HG03565 (cell line): Measurements from ENCODE around the gene CAST.
"Not testable (repeated sequence)": the region's sequence is repeated elsewhere in the genome, so short reads cannot be mapped to it uniquely, and the experiment has no call there.

ENCODE experiments used
- ATAC-seq: cut with Tn5 transposase; IDR thresholded peaks from one replicate; pipeline ENCODE4 v1.9.1; 2021; ENCODE audit warnings: mild to moderate bottlenecking, moderate library complexity; ENCODE audit not compliant: unreplicated experiment

CAST gene, protein sequence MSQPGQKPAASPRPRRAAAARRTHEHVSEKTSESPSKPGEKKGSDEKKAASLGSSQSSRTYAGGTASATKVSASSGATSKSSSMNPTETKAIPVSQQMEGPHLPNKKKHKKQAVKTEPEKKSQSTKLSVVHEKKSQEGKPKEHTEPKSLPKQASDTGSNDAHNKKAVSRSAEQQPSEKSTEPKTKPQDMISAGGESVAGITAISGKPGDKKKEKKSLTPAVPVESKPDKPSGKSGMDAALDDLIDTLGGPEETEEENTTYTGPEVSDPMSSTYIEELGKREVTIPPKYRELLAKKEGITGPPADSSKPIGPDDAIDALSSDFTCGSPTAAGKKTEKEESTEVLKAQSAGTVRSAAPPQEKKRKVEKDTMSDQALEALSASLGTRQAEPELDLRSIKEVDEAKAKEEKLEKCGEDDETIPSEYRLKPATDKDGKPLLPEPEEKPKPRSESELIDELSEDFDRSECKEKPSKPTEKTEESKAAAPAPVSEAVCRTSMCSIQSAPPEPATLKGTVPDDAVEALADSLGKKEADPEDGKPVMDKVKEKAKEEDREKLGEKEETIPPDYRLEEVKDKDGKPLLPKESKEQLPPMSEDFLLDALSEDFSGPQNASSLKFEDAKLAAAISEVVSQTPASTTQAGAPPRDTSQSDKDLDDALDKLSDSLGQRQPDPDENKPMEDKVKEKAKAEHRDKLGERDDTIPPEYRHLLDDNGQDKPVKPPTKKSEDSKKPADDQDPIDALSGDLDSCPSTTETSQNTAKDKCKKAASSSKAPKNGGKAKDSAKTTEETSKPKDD

DNA sequence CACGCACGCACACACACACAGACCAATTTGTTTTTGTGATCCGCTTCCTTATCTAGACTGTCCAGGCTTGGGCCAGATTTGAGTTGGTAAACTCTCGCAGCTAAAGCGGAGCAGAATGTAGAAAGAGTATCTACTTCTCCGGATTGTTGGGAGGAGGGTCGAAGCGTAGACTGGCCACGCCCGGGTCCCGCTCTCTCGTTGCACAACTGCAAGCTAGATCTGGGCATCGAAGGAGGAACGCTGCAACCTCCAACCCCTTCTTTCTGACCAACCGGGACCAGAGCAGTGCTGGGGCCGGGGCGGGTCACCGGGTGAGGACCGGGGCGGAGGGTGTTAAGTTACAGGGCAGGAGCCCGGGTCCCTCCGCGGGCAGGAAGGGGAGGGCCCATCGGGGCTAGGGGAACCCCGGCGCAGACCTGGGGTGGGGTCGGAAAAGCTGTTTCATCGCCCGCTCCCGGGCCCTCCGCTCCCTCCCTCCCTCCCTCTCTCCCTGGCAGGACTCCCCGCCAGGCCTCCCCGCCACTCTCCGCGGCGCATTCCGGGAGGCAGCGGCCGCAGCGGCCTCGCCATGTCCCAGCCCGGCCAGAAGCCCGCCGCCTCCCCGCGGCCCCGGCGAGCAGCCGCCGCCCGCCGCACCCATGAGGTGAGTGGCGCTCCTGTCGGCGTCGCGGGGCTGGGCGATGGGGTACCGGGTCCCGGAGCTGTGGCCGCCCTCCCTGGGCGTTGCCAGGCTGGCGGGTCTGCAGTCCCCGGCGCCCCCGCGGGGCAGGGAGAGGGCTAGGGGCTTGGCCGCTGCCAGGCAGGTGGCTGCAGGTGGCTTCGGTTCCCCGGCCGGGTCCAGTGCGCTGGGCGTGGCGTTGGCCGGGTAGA is at the start of gene CAST:
CAST (plus strand) TSS at position 522 of the 870 bp plus-strand sequence; CDS start at position 569, 47 bp downstream.
- peak; percentile 40 for ATAC-seq

DNA sequence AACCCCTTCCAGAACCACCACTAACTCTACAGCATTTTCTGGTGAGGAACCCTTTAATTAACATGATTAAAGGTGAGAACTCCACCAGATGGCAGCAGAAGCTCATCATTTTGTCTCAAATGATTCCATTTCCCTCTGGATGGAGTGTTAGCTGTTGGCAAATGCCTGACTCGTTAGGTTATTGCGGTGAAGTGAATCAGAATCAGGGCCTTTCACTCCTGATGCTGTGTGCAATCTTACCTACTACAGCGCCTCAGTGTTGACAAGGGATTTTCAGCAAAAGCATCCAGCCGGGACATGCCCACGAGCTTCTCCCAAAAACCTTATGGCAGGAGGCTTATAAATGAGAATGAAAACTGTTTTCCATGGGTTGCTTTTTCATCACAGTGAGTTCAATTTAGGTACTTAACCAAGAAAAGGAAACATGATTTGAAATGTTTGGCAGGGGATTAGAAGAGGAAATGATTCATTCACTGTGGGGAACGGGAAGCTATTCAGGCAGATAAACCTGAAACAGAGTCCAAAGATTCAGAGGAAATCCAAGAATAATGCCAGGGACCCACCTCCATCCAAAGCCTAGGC is 48.0 kb upstream of the CAST start:
- ATAC-seq, result no peak

DNA sequence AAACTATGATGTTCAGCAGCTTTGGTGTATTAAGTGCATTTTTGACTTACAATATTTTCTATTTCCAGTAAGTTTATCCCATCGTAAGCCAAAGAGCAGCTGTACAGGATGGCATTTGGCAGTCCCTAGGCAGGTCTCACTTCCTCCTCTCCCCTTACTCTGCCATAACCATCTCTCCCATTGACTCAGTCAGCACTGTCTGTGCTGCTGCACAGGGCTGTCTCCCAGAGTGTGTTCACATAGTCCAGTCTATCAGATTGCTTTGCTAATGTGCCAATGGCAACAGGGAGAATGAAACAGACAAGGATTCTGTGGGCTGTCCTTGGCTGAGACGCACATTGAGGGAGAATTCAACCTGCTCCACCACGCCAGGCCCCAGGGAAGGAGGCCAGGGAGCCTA is 47.0 kb upstream of the CAST start:
- ATAC-seq, result no peak

DNA sequence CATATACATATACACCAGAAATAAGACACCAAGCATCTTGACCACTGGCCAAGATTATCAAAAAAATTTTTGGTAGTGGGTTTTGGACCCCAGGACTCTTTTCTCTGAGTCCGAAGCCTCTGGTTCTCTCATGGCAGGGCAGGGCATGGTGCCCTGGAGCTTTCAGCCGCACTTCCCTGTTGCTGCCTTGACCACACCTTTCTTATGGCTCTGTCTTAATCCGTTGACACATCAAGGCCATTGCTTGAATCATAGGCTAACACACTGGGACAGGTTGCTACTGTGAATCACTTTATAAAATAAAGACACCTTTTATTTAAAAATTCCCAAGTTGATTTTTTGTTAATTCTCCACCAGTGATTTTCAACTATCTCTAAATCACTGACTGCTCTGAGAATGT is 45.4 kb upstream of the CAST start:
- ATAC-seq, result no peak

DNA sequence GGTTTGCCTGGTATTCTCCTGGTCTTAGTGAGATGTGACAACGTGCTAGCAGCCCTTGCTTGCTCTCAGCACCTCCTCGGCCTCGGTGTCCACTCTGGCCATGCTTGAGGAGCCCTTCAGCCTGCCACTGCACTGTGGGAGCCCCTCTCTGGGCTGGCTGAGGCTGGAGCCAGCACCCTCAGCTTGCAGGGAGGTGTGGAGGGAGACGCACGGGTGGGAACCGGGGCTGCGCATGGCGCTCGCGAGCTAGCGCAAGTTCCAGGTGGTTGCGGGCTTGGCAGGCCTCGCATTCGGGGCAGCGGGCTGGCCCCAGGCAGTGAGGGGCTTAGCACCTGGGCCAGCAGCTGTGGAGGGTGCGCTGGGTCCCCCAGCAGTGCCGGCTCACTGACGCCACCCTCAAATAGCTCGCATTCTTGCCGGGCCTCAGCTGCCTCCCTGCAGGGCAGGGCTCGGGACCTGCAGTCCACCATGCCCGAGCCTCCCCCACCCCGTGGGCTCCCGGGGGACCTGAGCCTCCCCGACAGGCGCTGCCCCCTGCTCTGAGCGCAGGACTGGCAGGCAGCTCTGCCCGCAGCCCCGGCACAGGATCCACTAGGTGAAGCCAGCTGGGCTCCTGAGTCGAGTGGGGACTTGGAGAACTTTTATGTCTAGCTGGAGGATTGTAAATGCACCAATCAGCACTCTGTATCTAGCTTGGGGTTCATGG is 43.7 kb upstream of the CAST start:
- ATAC-seq, result not testable (repeated sequence)

DNA sequence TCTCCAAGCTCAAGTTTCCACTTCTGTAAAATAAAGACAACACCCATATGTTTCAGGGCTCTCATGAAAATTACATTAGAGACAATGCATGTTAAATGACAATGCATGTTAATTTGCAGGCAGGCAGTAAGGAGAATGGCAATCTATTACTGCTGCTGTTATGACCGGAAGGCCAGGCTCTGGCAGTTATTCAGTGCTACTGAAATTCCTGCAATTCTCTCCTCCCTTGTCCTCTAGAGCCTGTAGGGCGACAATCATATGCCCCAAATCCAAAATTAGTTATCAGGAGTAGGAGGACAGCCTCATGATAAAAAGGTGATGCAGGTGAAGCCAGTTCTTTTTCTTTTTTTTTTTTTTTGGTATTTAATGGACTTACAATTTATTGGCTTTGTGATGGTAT is 42.2 kb upstream of the CAST start:
- ATAC-seq, result no peak

DNA sequence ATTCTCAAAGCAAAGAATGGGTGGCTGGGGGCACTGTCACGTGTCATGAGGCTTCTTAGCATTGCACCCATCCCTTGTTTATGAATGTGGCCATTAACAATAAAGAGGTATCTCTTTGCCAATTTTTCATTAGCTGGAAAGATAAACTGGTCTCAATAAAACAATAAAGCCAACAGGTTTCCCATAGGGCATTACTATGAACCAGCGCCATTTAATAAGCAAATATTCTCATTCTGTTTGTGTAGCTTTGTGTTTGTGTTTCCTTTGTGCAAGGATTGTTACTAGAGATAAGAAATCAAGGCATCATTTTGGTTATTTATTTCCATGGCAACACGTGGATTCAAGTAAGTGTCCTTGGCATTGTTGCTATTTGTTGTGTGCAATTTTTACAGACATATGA is 37.6 kb upstream of the CAST start:
- ATAC-seq, result no peak

DNA sequence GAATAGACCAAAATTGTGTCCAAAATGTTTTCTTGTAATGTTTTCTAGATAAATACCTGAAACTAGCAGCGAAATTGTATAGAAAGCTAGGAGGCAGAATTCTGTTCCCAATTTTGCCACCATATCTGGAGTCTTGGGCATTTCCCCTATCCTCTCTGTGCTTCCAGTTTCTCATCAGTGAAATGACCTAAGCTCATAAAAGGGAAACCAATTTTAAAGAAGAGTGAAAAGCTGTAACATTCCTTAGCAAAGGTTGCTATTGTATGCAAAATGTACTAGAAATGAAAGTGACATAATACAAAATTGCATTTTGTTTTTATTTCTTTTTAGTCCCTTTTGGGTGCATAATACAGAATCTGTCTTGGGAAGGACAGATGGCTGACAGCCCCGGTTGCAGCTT is 36.8 kb upstream of the CAST start:
- no peak for ATAC-seq

DNA sequence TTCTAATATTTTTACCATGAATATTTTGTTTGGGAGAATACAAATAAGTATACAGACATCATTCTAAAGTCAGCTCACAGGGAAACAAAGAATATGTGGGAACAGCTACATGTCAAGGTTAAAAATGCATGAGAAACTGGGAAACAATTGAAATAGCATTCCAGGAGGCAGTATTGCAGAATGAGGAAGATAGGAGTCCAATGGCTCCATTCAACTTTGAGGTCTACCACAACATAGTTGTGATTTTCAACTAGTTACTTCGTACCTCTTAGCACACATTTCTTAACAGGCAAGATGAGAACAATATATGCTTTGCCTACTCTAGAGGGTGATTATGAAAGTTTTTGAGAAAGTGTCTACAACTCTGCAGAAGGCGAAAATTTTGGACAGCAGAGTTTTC is 35.2 kb upstream of the CAST start:
- ATAC-seq, result no peak

DNA sequence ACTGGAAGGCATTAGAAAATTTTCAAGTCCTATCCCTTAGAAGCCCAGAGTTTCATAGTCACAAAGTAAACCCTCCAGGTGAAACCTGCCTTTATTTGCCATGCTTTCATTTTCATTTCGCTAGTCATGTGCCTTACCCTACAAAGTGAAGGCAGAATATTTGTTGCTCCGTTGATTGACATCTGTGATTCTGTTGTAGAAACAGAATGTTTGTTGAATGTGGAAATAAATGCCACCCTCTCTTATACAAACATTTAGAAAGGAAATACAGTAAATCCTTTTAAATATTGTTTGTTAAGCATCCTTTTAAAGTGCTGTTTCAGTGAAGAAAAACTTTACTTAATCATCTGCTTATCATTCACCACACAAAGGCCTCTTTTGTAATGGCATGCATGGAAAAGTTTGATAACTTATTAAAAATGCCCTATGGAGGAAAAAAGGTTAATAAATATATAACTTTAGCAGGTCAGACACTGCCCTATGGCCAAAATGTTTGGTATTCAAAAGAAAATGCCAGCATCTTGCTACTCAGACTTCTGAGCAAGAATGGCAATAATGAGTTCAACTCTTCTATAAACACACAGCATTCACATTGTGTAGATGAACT is 34.3 kb upstream of the CAST start:
- no peak for ATAC-seq

DNA sequence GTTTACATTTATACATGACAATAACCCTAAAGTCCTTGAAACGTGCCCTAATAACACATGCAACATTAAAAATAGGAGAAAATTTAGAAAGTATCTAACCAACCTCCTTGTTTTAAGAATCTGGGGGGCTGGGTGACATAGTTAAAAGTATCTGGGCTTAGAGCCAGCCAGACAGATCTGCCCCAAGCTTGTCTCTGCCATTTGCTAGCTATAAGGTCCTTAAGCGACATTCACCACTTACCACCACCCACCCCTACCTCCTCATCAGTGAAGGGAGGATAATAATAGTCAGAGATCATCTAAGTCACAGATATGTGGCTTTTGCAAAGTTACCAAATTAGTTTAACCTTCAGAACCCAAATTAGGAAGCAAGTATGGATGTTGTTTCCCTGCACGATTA is 33.8 kb upstream of the CAST start:
- no peak for ATAC-seq

DNA sequence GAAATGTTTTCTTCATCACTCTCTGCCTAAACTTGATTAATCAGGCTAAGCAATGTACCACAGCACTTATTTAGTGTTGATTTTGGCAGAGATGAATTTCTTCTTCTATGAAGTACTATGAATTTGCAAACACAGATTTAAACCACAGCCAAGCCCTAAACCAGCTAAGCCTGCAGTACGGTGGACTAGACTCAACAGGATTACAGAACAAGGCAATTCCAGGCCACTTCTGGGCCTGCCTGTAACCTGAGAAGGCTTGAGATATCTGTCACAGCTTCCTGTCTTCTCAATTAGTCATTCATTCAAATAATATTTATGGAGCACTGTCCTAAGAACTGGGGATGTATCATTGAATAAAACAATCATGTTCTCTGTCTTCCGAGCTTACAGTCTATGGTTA is 32.4 kb upstream of the CAST start:
- ATAC-seq, result no peak

DNA sequence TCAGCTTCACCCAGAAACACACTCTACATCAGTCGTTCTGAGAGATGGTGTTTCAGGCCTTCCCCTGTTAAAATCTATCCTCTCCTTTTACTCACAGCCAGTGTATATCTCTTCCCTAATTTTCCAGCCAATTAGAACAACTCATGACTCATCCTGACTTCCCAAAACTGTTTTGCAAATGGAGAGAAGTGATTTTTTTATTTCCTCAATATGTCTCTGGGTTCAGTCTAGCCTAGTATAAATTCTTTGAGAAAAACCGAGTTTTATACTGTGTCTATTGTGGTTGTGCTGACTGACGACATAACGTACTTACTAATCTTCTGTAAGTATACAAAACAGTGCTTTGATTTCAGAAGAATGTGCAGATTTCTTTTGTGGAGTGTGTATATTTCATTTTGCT is 28.4 kb upstream of the CAST start:
- no peak for ATAC-seq

DNA sequence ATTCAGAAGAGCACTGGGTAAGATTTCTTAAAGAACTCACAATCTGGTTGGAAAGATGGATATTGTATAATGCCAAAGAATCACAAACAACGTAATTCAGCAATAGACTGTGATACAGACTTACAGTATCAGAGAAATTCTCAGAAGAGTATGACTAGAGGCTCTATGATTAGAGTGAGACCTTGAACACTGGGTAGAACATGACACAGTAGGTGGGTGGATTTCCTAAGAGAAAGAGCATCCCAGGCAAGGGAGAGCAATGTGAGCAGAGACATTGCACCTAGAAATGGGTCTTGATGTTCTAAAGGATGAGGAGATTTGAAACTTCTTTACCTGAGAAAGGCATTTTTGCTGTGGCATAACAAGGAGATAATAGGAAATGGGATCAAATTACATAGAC is 27.3 kb upstream of the CAST start:
- no peak for ATAC-seq

DNA sequence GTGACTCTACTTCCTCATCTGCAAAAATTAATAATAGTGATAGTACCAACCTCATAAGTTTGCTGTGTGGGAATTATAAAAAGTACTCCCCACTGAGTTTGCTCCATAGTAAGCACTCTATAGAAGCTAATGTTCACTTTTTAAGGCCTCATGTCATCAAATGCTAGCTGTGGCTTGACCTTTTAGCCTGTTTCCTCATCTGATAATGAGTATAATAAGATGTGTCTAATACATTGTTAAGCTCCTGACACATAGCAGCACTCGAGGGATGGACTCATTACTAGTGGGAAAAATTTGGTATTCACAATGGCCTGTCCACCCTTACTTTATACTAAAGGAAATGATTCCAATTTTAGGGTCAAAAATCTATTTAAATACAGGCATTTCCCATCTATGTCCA is 26.1 kb upstream of the CAST start:
- ATAC-seq, result no peak

DNA sequence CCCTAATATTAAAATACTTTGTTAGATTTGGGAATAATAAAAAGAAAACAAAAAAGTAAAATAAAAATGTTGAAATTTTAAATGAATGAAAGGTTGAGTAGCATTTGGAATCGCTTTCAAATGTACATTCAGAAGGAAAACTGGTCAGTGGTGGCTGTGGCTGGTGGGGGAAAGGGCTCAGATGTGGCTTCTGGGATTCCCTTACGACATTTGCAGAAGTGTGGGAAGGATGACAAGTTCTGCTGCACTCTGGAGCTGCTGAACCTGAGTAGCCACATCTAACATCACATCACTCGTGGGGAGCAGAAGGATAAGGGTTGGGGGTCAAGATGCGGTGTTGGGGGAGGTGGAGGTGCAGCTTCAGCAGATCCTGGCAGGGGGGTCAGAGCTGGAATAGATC is 25.6 kb upstream of the CAST start:
- no peak for ATAC-seq

DNA sequence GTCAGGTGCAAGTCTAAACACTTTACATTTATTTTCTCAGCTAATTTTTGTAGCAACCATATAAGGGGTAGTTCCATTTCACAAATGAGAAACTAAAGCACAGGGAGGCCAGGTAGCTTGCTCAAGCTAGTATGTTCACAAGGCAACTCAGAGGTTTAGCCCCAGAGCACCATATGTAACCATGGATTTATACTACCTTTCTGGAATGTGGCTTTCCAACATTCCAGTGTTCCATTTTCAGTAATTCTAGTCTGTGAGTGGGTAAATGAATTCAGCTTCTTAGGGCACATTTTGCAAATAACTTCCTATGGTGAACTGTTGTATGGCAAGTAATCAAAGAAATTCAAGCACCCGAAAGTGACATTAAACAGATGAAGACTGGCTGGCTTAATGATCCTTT is 25.0 kb upstream of the CAST start:
- no peak for ATAC-seq

DNA sequence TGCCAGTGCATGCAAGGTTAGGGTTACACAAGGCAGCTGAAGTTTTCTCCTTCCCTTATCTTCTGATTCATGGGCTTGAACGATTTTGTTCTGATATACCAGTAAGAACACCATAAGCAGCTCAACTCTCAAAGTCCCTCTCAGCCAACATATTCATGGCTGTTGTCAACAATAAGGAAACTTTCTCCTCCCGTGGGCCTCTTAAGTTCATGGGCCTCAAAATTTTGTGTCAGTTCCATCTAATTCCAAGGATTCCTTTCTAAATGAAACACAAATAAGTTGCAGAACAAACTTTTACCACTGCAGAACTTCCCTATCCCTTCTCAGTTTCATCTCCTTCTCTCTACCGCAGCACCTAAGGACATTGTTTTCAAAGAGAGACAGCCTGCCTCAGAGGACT is 23.6 kb upstream of the CAST start:
- ATAC-seq, result no peak

DNA sequence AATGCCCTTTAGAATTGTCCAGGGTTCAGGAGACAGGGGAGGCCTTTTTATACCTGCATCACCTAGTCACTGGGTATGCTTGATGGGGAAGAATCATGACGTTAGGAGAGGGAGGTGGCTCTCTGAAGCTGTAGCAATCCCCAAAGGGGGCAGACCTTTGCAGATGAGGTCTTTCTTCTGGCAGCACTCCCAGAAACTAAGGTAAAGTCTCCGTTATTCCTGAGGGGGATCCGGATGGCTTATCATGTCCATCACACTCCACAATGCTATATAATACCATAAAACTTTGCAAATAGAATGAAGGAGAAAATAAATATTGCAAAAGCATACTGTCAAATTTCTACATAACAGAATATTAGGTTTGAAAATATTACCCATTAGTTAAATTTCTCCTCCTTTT is 21.5 kb upstream of the CAST start:
- ATAC-seq, result no peak
